GM15510 (cell line): ENCODE data around the gene GAK.

Experiments used
- POLR2A ChIP-seq: IDR thresholded peaks from 3 replicates; pipeline ENCODE4 v1.6.1; 2011; ENCODE audit warnings: borderline replicate concordance; ENCODE audit not compliant: insufficient read length; ENCODE audit errors: extremely low read depth

The GAK gene

DNA sequence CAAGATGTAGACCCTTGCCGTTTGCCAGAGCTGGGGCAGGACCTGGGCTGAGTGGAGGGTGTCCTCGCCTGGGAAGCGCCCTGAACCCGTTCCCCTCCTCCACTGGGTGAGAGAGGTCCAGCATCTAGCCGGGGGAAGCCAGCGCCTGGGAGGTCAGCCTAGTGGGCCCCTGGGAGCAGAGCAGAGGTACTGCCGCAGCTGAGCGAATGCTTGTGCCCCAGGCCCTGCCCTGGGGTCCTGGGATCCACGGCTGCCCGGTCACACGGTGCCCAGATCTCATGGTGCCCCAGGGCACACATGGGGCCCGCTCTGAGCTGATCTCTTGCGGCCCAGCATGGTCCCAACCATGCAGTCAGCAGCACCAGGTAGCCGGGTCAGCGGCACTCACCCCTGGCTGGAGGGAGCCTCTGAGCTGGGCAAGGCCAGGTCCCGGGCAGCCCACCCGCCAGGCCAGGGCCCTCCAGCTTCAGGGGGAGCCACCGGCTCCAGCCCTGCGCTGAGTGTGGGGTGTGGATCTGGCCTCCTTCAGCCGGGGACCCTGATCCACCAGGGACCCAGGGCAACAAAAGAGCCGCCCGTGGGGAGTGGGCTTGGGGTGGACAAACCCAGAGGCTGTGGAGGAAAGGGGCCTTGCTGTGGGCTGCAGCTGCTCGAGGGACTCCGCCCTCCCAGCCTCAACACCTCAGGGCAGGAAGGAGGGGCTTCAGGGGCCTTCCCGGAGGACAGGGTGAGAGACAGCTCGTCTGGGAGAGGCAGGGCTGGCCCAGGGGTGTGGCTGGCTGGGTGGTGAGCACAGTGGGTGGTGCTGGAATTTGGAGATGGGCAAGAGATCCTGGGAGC lies 102.1 kb downstream of the GAK start:
- no peak for TF ChIP-seq POLR2A

DNA sequence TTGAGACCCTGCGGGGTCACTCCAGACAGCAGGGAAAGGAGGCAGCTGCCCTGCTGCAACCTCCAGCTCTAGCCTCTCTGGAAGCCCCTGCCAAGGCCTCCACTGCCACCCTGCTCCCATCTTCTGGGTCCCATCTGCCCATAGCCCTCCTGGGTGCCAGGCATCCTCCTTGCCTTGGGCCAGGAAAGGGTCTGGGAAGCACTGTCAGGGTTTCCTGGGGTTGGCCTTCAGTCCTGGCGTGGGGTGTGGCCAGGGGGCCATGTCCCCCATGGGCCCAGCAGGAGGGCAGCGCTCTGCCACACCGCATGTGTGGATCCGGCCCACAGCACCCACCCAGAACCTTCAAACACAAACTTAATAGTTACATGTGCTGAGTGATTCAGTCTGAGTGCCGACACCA lies 102.8 kb downstream of the GAK start:
- no peak for TF ChIP-seq POLR2A

GRCh38 chr4:828641-829271 lies 103.4 kb downstream of the GAK start:
- no peak for TF ChIP-seq POLR2A

DNA sequence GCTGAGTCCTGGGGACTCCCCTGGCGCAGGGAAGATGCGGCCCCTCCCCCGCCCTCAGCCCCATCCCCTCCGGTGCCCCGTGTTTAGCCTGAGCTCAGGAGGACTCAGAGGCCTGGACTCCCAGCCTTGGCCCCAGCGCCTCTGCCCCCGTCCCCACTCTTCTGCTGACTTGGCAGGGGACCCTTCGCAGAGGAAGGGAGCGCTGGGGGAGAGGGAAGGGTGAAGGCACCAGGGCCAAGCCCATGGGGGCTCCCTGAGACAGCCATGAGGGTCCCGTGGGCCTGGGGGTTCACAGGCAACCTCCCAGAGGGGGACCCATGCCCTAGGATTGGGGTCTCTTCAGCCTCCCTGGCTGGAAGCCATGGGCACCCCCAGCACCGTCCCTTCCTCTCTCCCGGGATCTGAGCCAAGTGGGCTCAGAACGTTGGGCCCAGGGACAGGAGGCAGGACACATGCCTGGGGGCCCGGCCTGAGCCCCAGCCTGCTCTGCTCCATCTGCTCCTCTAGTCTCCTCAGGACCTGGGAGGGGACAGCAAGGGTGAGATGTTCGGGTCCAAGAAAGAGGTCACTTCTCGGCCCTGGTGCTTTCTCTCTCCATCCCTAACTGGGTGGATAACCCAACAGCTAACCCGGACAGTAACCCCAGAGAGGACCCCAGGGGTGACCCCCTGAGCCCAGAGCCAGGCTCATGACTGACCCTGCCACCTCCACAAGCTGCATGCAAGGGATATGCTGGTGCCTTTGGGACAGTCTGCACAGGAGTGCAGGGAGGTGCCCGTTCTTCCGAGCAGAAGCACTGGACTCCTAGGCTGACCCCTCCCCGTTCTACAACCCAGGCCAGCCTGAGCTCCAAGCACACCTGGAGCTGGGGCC lies 104.7 kb downstream of the GAK start:
- no peak for TF ChIP-seq POLR2A

- no peak for TF ChIP-seq POLR2A
Observed at GRCh38 chr4:826508-827208, 105.5 kb downstream of the GAK start.

DNA sequence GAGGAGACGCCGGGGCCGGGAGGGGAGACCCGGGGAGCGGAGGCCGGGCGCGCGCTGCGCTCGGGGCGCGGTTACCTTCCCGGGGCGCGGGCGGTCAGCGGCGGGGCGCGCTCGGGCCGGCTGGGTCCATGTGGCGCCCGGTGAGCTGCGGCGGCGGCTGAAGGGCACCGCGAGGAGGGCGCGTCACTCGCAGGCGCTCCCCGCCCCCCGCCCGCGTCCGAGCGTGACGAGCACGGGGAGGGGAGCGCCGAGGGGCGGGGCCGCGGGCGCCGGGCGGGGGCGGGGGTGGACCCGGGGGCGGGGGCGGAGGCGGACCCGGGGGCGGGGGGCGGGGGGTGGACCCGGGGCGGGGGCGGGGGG lies 106.2 kb downstream of the GAK start, which contains the start of gene CPLX1:
CPLX1 (minus strand) TSS at position 159 of the 360 bp plus-strand sequence. CDS start 1,607 bp downstream, outside the sequence.
- TF ChIP-seq POLR2A = no peak

DNA sequence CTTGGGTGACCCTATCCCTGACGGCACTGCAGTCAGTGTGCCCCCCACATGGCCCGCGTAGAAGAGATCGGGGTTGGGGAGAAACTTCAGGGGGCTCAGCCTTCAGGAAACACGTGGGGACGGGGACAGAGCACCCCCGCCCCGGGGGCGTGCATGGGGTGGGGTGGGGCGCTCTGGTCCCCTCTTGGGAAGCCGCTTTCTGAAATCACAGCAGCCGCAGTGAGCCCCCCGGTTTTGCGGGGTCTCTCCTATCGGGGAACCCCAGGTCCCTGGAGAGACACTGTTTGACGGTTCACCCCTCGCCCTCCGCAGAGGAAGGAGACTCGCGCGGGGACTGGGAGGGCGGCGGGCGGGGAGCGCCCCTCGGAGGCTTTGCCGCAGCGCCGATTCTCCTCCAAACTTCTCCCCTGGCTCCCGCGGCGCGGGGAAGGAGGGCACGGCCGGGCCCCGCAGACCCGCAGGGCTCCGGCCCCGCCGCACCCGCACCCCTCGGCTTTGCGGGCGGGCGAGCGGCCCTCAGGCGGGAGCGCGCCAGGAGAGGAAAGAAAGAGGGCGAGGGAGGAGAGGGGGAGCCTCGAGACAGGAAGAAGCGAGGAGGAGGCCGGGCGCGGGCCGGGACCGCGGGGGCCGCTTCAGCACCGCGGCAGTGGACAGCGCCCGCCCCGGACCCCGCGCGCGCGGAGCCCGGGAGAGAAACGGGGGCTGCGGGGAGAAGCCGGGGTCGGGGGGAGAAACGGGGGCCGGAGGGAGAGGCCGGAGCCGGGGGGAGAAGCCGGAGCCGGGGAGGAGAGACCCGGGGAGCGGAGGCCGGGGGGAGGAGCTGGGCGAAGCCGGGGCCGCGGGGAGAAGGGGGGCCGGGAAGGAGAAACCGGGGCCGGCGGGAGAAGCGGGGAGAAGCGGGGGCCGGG lies 106.8 kb downstream of the GAK start:
- no peak for TF ChIP-seq POLR2A

GRCh38 chr4:824461-825062 lies 107.6 kb downstream of the GAK start:
- TF ChIP-seq POLR2A = no peak

DNA sequence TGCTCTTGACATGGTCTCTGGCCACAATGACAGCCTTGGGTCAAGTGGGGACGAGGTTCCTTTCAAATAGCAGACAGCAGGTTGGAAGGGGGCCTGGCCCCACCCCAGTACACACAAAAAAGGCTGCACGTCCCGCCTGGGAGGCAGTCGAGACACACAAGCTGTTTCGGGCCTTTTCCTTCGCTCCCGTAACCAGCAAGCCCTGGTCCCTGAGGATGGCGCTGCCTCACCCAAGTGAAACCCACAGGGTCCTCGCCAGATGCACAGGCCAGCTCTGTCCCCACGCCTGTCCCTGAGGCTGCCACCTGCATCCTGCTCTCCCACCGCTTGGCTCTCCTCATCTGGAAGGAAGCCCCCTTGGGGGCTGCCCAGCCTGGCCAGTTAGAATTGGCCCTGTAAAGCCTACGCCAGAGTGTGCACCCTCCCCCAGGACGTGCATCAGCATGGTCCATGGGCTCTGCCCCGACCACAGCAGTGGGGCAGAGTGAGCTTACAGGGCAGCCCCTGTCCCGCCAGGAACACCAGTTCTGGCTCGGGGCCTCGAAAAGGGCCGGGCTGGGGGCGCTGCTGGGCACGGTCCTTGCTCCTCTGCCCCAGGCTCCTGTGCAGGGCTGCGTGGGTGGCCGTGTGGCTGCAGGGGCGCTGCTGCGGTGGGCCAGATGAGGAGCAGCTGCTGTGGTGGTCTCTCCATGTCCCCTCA lies 108.2 kb downstream of the GAK start:
- TF ChIP-seq POLR2A = no peak

- no peak for TF ChIP-seq POLR2A
Observed at GRCh38 chr4:823176-823760, 108.8 kb downstream of the GAK start.

DNA sequence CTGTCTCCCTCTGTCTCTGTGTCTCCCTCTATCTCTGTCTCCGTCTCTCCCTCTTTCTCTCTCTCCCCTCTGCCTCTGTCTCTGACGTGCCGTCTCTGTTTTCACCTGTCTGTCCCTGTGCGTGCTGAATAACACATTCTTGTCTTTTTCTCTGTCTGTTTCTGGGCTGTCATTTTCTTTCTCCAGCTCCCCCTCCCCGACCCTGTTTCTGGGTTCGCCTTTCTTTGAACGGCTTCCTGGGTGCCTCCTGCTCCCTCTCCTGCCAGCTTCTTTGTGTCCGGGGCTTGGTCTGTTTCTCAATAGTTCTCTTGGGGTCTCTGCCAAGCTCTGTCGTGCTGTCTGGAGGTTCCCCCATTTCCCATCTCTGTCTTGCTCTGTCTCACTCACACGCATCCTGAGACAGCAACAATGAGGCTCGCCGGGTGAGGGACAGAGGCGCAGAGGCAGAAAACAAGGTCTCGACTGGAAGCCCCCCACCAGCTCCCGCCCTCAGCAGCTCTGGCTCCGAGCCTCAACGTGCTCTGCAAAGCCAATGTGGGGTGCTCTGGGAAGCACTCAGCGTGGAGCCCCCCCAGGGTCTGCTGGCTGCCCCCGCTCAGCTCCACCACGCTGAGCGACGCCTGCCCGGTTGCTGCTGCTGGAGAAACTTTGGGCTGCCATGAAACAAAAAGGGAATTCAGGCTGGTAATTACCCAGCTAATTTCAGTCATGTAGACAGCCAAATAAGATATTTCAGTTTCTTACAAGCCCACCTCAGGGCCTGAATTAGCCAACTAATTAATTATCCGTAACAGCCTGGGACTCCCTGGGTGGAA lies 109.5 kb downstream of the GAK start:
- no peak for TF ChIP-seq POLR2A
